K562 (cell line): ENCODE results near the gene DUSP9. TPM values are rescaled to one million over a fixed set of nuclear protein-coding genes. Genes with fewer than 3 reads are reported as not detected.

ENCODE experiments used
- ATAC-seq: fragments of 200-7000 bp; cut with Tn5 transposase; 3 replicates; pipeline ENCODE4 v1.9.1; 2020; ENCODE audit warnings: moderate library complexity
- BruUV-seq: library from RNA; stranded (reverse); fragments of 400-500 nt; replicated peaks from 2 replicates; lab custom pipeline; 2021; lab: Mats Ljungman, UMichigan
- CTCF ChIA-PET: fragments of 300-600 bp; formaldehyde crosslinking; extraction: SDS; loops from one replicate; lab custom pipeline; 2021; ENCODE audit warnings: low intra/inter-chr PET ratio; lab: Yijun Ruan, JAX
- POLR2A ChIA-PET: fragments of 300-600, 350-650 bp; sonication (Branson Sonifier 250); formaldehyde crosslinking; extraction: SDS; loops from one replicate; lab custom pipeline; 2021; ENCODE audit warnings: antibody characterized with exemption, inconsistent platforms; lab: Yijun Ruan, JAX
- DNase-seq, 4 experiments: peaks; one replicate each; pipeline versions ENCODE4 v3.0.0 to v3.0.0-alpha.2; 2011 to 2018; ENCODE audit warnings: low spot score in 3 of 4, mixed read lengths in 3 of 4; ENCODE audit errors: extremely low read depth in 1 of 4
- FAIRE-seq: peaks from 2 replicates; lab custom pipeline; 2011; peaks lifted over from hg19 to GRCh38; lab: Jason Lieb, UNC
- H2AFZ ChIP-seq: 2 replicates; pipeline ENCODE4 v1.6.0; 2011; ENCODE audit warnings: low read depth, low read length, control low read depth, inconsistent platforms
- H3K27ac ChIP-seq: fragments of 200-600 bp; 3 replicates; pipeline ENCODE4 v1.8.0; 2011; ENCODE audit warnings: low read depth, mild to moderate bottlenecking, control low read depth, inconsistent platforms, low read length, moderate library complexity, mixed read lengths; ENCODE audit errors: extremely low read depth
- H3K27me3 ChIP-seq, 2 experiments: fragments of 300-600 bp in 1 of 2; 2 replicates in 1 of 2; 3 replicates in 1 of 2; pipeline versions ENCODE4 v1.6.0 to v1.8.0; 2011; ENCODE audit warnings: inconsistent platforms in 2 of 2, low read length in 2 of 2, mild to moderate bottlenecking in 1 of 2, mixed read lengths in 1 of 2, moderate library complexity in 1 of 2; ENCODE audit not compliant: control insufficient read depth in 2 of 2, insufficient read depth in 2 of 2
- H3K36me3 ChIP-seq: fragments of 300-600 bp; 3 replicates; pipeline ENCODE4 v1.8.0; 2011; ENCODE audit warnings: mild to moderate bottlenecking, low read length, inconsistent platforms; ENCODE audit not compliant: control insufficient read depth, insufficient read depth
- H3K4me1 ChIP-seq, 2 experiments: fragments of 200-600 bp in 1 of 2; replicated peaks in 1 of 2; 2 replicates in 1 of 2; 3 replicates in 1 of 2; pipeline versions ENCODE4 v1.5.1 to v1.8.0; 2011; ENCODE audit warnings: inconsistent platforms in 2 of 2, low read length in 2 of 2, mild to moderate bottlenecking in 1 of 2, mixed read lengths in 1 of 2, moderate library complexity in 1 of 2; ENCODE audit not compliant: control insufficient read depth in 2 of 2, insufficient read depth in 2 of 2
- H3K4me2 ChIP-seq: 2 replicates; pipeline ENCODE4 v1.6.1; 2011; ENCODE audit warnings: low read length, control low read depth, inconsistent platforms, mixed read lengths; ENCODE audit not compliant: insufficient read depth
- H3K4me3 ChIP-seq: fragments of 200-600 bp; sonication (generic), shearing (Covaris generic); 2 replicates; pipeline ENCODE4 v1.5.1; 2016; ENCODE audit warnings: control low read depth, inconsistent platforms
- H3K79me2 ChIP-seq: fragments of 200-600 bp; 3 replicates; pipeline ENCODE4 v1.8.0; 2011; ENCODE audit warnings: low read length, inconsistent platforms; ENCODE audit not compliant: control insufficient read depth, insufficient read depth
- H3K9ac ChIP-seq, 2 experiments: 2 replicates each; pipeline versions ENCODE4 v1.6.0 to v1.6.1; 2011; ENCODE audit warnings: low read depth in 2 of 2, low read length in 2 of 2, control low read depth in 1 of 2, inconsistent platforms in 1 of 2, mild to moderate bottlenecking in 1 of 2, mixed read lengths in 1 of 2; ENCODE audit not compliant: insufficient read depth in 1 of 2
- H3K9me1 ChIP-seq: one replicate; pipeline ENCODE4 v1.6.0; 2011; ENCODE audit warnings: inconsistent platforms, mild to moderate bottlenecking, low read length, moderate library complexity; ENCODE audit not compliant: control insufficient read depth, insufficient read depth
- H3K9me3 ChIP-seq: replicated peaks from 2 replicates; pipeline ENCODE4 v1.5.1; 2011; ENCODE audit warnings: low read depth, low read length, inconsistent platforms; ENCODE audit not compliant: control insufficient read depth, insufficient read depth
- H4K20me1 ChIP-seq: replicated peaks from 2 replicates; pipeline ENCODE4 v1.6.1; 2011; ENCODE audit warnings: low read length, inconsistent platforms, mixed read lengths; ENCODE audit not compliant: control insufficient read depth, insufficient read depth
- CBFA2T2 ChIP-seq: fragments of 450-650 bp; conservative IDR thresholded peaks from 2 replicates; pipeline ENCODE4 v1.6.1; 2017; ENCODE audit warnings: mild to moderate bottlenecking
- CREBBP ChIP-seq: IDR thresholded peaks from one replicate; pipeline ENCODE4 v1.6.1; 2012; ENCODE audit warnings: low read depth, mild to moderate bottlenecking, control low read depth, inconsistent platforms, low read length
- DNMT1 ChIP-seq: fragments of 450-650 bp; IDR thresholded peaks from 2 replicates; pipeline ENCODE4 v1.6.1; 2016; ENCODE audit warnings: antibody characterized with exemption, mild to moderate bottlenecking
- EP300 ChIP-seq: IDR thresholded peaks from 2 replicates; pipeline ENCODE4 v1.6.1; 2012; ENCODE audit warnings: low read length, improper control_type of control experiment
- JUNB ChIP-seq: fragments of 450-650 bp; formaldehyde crosslinking; conservative IDR thresholded peaks from 2 replicates; pipeline ENCODE4 v1.4.0; 2020; ENCODE audit warnings: mild to moderate bottlenecking
- KDM1A ChIP-seq, 2 experiments: fragments of 450-650 bp; IDR thresholded peaks; 2 replicates each; pipeline ENCODE4 v1.6.1; 2016; ENCODE audit warnings: mild to moderate bottlenecking in 2 of 2
- KDM4B ChIP-seq, 2 experiments: fragments of 450-650 bp in 1 of 2; sonication (generic) in 1 of 2; IDR thresholded peaks; 2 replicates each; pipeline ENCODE4 v1.6.1; 2016 to 2017; ENCODE audit warnings: borderline replicate concordance in 2 of 2, antibody characterized with exemption in 1 of 2, low read depth in 1 of 2, mild to moderate bottlenecking in 1 of 2
- PML ChIP-seq: IDR thresholded peaks from 2 replicates; pipeline ENCODE4 v1.6.1; 2012; ENCODE audit warnings: low read length, inconsistent platforms
- POLR3A ChIP-seq: IDR thresholded peaks from 2 replicates; pipeline ENCODE4 v1.6.1; 2011; ENCODE audit warnings: borderline replicate concordance, mild to moderate bottlenecking, moderate library complexity; ENCODE audit not compliant: insufficient read length, insufficient read depth; ENCODE audit errors: extremely low read depth
- SMARCA5 ChIP-seq: fragments of 450-650 bp; IDR thresholded peaks from 2 replicates; pipeline ENCODE4 v1.6.1; 2016
- SP1 ChIP-seq: sonication (generic); formaldehyde crosslinking; IDR thresholded peaks from 2 replicates; pipeline ENCODE4 v1.8.1; 2022; ENCODE audit warnings: mild to moderate bottlenecking, missing genetic modification reagents
- TBP ChIP-seq: optimal IDR thresholded peaks from 2 replicates; pipeline ENCODE3; 2011; ENCODE audit warnings: low read depth, low read length, improper control_type of control experiment
- TGIF2 ChIP-seq: sonication (generic); formaldehyde crosslinking; IDR thresholded peaks from 2 replicates; pipeline ENCODE4 v1.8.1; 2022; ENCODE audit warnings: mild to moderate bottlenecking, missing genetic modification reagents, moderate library complexity
- ZFP30 ChIP-seq: fragments of 250-450 bp; sonication (Bioruptor Pico); IDR thresholded peaks from 2 replicates; pipeline ENCODE4 v1.8.0; 2022; ENCODE audit warnings: moderate library complexity, mild to moderate bottlenecking, inconsistent platforms, borderline replicate concordance
- ZNF24 ChIP-seq: fragments of 450-650 bp; IDR thresholded peaks from 2 replicates; pipeline ENCODE4 v1.6.1; 2016
- ZNF282 ChIP-seq: sonication (generic); formaldehyde crosslinking; IDR thresholded peaks from 2 replicates; pipeline ENCODE4 v1.8.1; 2023; ENCODE audit warnings: missing genetic modification reagents
- ZNF561 ChIP-seq: fragments of 450-650 bp; formaldehyde crosslinking; conservative IDR thresholded peaks from 2 replicates; pipeline ENCODE4 v1.4.0; 2020; ENCODE audit warnings: mild to moderate bottlenecking, moderate library complexity
- ZNF586 ChIP-seq: fragments of 450-650 bp; formaldehyde crosslinking; conservative IDR thresholded peaks from 2 replicates; pipeline ENCODE4 v1.4.0; 2020; ENCODE audit warnings: mild to moderate bottlenecking, moderate library complexity
- WGBS: fragments of 100-300 bp; shearing (Covaris generic); methylation state at CpG from one replicate; pipeline ENCODE4 v1.1.6; 2016; ENCODE audit warnings: low coverage, mixed read lengths; ENCODE audit not compliant: insufficient coverage; ENCODE audit errors: missing lambda C conversion rate; 5-methylcytosine and 5-hydroxymethylcytosine counted together
- in situ Hi-C: fragments of 300-500 bp; cut with MboI; formaldehyde crosslinking; loops from 4 replicates; pipeline ENCODE4 v1.15.0; 2018; ENCODE audit warnings: inconsistent platforms, mixed read lengths
- intact Hi-C: fragments of 100-400 bp; cut with micrococcal nuclease; formaldehyde crosslinking; loops from 2 replicates; pipeline ENCODE4 v1.14.2; 2022
- polyA plus RNA-seq, 8 experiments: library from polyadenylated mRNA; depleted of rRNA in 4 of 8; stranded (reverse) in 5 of 8; unstranded in 3 of 8; fragments of >200 nt; fragmentation: Nextera tagmentation in 2 of 8; fragmentation: Illumina TruSeq in 1 of 8; extraction: Ambion mirVana in 2 of 8; extraction: Trizol in 1 of 8; gene quantifications; 2 replicates each; pipeline versions ENCODE4 v1.2.1 to v1.2.3, GENCODE V29; 2011 to 2014; ENCODE audit warnings: inconsistent platforms in 1 of 8, missing spikeins in 1 of 8
- total RNA-seq, 7 experiments: library from RNA; depleted of rRNA in 6 of 7; stranded (reverse); fragments of >200 nt in 6 of 7; fragmentation: Illumina TruSeq in 2 of 7; extraction: Trizol in 2 of 7; gene quantifications; 2 replicates each; pipeline versions ENCODE4 v1.2.1 to v1.2.3, GENCODE V29; 2011 to 2021; ENCODE audit warnings: low replicate concordance in 1 of 7

DUSP9 gene
- total and polyA plus RNA-seq, 9 of the 15 experiments (the other 6 are each of a cell fraction or from before 2014, with no cell fraction given), result 0.11 to 14.1 (median 5.5) TPM

- H3K27ac ChIP-seq, result no peak overlapping the region
- WGBS, result 23% methylated on average over 9 of the region's 16 CpGs
- H3K4me1 ChIP-seq, result peaks cover 0 to 20% of the 10 kb centered on the region in 2 experiments; a peak in 2 of 5 replicates
- no peaks in the 10 kb centered on the region for H3K36me3 ChIP-seq
- FAIRE-seq (no peak), DNase-seq (no peak), ATAC-seq (no peak)
- H3K4me3 ChIP-seq, result no peak overlapping the region
- no peak overlapping the region for H2AFZ ChIP-seq
- TF ChIP-seq ZNF561 (no peak), DNMT1 (no peak), ZNF24 (no peak), SP1 (CRISPR knock-in tag) (no peak), JUNB (CRISPR knock-in tag) (no peak), ZNF282 (no peak), TBP (no peak), SMARCA5 (no peak), CBFA2T2 (no peak), EP300 (no peak), ZFP30 (no peak), KDM1A (IDR thresholded peaks at IDR 0.05) (no peak), KDM4B (IDR thresholded peaks at IDR 0.05; ENCODE audit: borderline replicate concordance in 2 of 2, low read depth in 1 of 2) (no peak), TGIF2 (CRISPR knock-in tag) (no peak), ZNF586 (CRISPR knock-in tag) (no peak), CREBBP (no peak), PML (no peak), POLR3A (no peak)
- CTCF ChIA-PET, result no interaction called here
- H3K4me2 ChIP-seq, result no peak overlapping the region
- H4K20me1 ChIP-seq, result peaks cover 7% of the 10 kb centered on the region; the same call in 1 of the 2 replicates
- no peaks in the 10 kb centered on the region for H3K9me1 ChIP-seq
- H3K9ac ChIP-seq, result no peak overlapping the region
- no peaks in the 10 kb centered on the region for H3K79me2 ChIP-seq
- in situ Hi-C loops, result no loop called here
- POLR2A ChIA-PET, result interaction anchor here (0.5 kb wide), 1 partner anchor 220 kb away, joined by 3 read pairs; no protein-coding TSS in a partner anchor
- intact Hi-C loops, result no loop called here
- peaks cover 23 to 79% of the 10 kb centered on the region in 2 experiments; a peak in 4 of 5 replicates for H3K27me3 ChIP-seq
- H3K9me3 ChIP-seq, result no peaks in the 10 kb centered on the region
- BruUV-seq, result no TSS peak
These were observed 20.9 kb upstream of the DUSP9 start for GRCh38 chrX:153626025-153626633.
